RWPE2 (cell line): ENCODE data around the gene SEMA6C.
A peak's percentile ranks its signal among the peaks of the same experiment; 100 is the strongest.
"Not testable (repeated sequence)": the region's sequence is repeated elsewhere in the genome, so short reads cannot be mapped to it uniquely, and the experiment has no call there.

ENCODE experiments used
- ATAC-seq: fragments of 200-7000 bp; cut with Tn5 transposase; 3 replicates; pipeline ENCODE4 v1.9.1; 2021; ENCODE audit warnings: low read depth
- DNase-seq: peaks from one replicate; pipeline ENCODE4 v3.0.0-alpha.2; 2020; ENCODE audit warnings: low spot score
- H3K27ac ChIP-seq: fragments of 450-650 bp; 2 replicates; pipeline ENCODE4 v1.5.1; 2017; ENCODE audit warnings: mild to moderate bottlenecking; ENCODE audit not compliant: poor library complexity, severe bottlenecking
- H3K27me3 ChIP-seq: fragments of 250-450 bp; sonication (Bioruptor Pico); 2 replicates; pipeline ENCODE4 v1.5.1; 2021; ENCODE audit warnings: mild to moderate bottlenecking, moderate library complexity; ENCODE audit not compliant: insufficient read depth, poor library complexity, severe bottlenecking
- H3K36me3 ChIP-seq: fragments of 250-450 bp; sonication (Bioruptor Pico); 2 replicates; pipeline ENCODE4 v1.5.1; 2020; ENCODE audit warnings: low read depth, mild to moderate bottlenecking, moderate library complexity
- H3K4me1 ChIP-seq: fragments of 250-450 bp; sonication (Bioruptor Pico); 2 replicates; pipeline ENCODE4 v1.5.1; 2021; ENCODE audit warnings: mild to moderate bottlenecking, moderate library complexity; ENCODE audit not compliant: insufficient read depth, poor library complexity, severe bottlenecking
- H3K4me3 ChIP-seq: fragments of 250-450 bp; sonication (Bioruptor Pico); 2 replicates; pipeline ENCODE4 v1.5.1; 2021; ENCODE audit warnings: mild to moderate bottlenecking, moderate library complexity; ENCODE audit not compliant: severe bottlenecking
- H3K9me3 ChIP-seq: fragments of 250-450 bp; sonication (Bioruptor Pico); 2 replicates; pipeline ENCODE4 v1.5.1; 2021; ENCODE audit warnings: mild to moderate bottlenecking, moderate library complexity; ENCODE audit not compliant: severe bottlenecking
- CTCF ChIP-seq: fragments of 450-650 bp; IDR thresholded peaks from one replicate; pipeline ENCODE4 v1.5.1; 2017; ENCODE audit warnings: mild to moderate bottlenecking, moderate library complexity; ENCODE audit not compliant: poor library complexity, severe bottlenecking

SEMA6C gene

GRCh38 chr1:151146412-151147131, at the start of gene SEMA6C:
Gene SEMA6C (minus strand): TSS chr1:151146631. CDS start chr1:151142621, 4,010 bp downstream.
- DNase-seq (peak; percentile 92), ATAC-seq (peak; percentile 98)
- peak within 1 kb of the TSS; percentile 39 for H3K4me3 ChIP-seq
- H3K27ac ChIP-seq: no peak within 1 kb of the TSS
- H3K36me3 ChIP-seq: no peaks in the 10 kb centered on the region
- no peaks in the 10 kb centered on the region for H3K27me3 ChIP-seq
- TF ChIP-seq CTCF: no peak
- no peaks in the 10 kb centered on the region for H3K4me1 ChIP-seq
- H3K9me3 ChIP-seq: no peaks in the 10 kb centered on the region

GRCh38 chr1:151194894-151195594, 48.6 kb upstream of the SEMA6C start:
- peak; percentile 98 for DNase-seq
- Histone ChIP-seq H3K27ac (peak overlapping the region; percentile 96), H3K4me3 (peak overlapping the region; percentile 41)

GRCh38 chr1:151193856-151194255, 47.4 kb upstream of the SEMA6C start:
- H3K4me3 ChIP-seq: peak overlapping the region; percentile 41
- no peaks in the 10 kb centered on the region for H3K9me3 ChIP-seq
- ATAC-seq: no peak
- TF ChIP-seq CTCF: no peak
- DNase-seq: no peak
- H3K27ac ChIP-seq: peak overlapping the region; percentile 96
- no peaks in the 10 kb centered on the region for H3K27me3 ChIP-seq
- H3K4me1 ChIP-seq: peaks cover 11% of the 10 kb centered on the region
- peaks cover 8% of the 10 kb centered on the region for H3K36me3 ChIP-seq

More at GRCh38 chr1:151194894-151195594, 48.6 kb upstream of the SEMA6C start:
- H3K9me3 ChIP-seq, H3K27me3 ChIP-seq, H3K4me1 ChIP-seq, H3K36me3 ChIP-seq: not testable (repeated sequence)
- ATAC-seq: peak; percentile 57

- H3K9me3 ChIP-seq: no peaks in the 10 kb centered on the region
- DNase-seq: no peak
- H3K4me1 ChIP-seq: peaks cover 13% of the 10 kb centered on the region
- no peak for TF ChIP-seq CTCF
- peak overlapping the region; percentile 96 for H3K27ac ChIP-seq
- H3K36me3 ChIP-seq: peaks cover 8% of the 10 kb centered on the region
- no peaks in the 10 kb centered on the region for H3K27me3 ChIP-seq
- ATAC-seq: no peak
- no peak overlapping the region for H3K4me3 ChIP-seq
These were observed 46.9 kb upstream of the SEMA6C start for GRCh38 chr1:151193304-151193703.

GRCh38 chr1:151192047-151192446, 45.6 kb upstream of the SEMA6C start:
- H3K9me3 ChIP-seq: peaks cover 2% of the 10 kb centered on the region
- no peak overlapping the region for H3K4me3 ChIP-seq
- no peak overlapping the region for H3K27ac ChIP-seq
- no peak for ATAC-seq
- no peaks in the 10 kb centered on the region for H3K27me3 ChIP-seq
- no peak for TF ChIP-seq CTCF
- no peak for DNase-seq
- H3K36me3 ChIP-seq: peaks cover 8% of the 10 kb centered on the region
- H3K4me1 ChIP-seq: peaks cover 13% of the 10 kb centered on the region
